SK-N-SH treated with all-trans-retinoic acid at 6 μM for 48 hours (cell line): ENCODE results near the gene PER1.

Experiments
- ARNTL ChIP-seq: fragments of 450-650 bp; formaldehyde crosslinking; IDR thresholded peaks from 2 replicates; pipeline ENCODE4 v1.5.0; 2020; ENCODE audit warnings: low read depth, mild to moderate bottlenecking, moderate library complexity, borderline replicate concordance
- CSDC2 ChIP-seq: fragments of 250-450 bp; sonication (Bioruptor Pico); IDR thresholded peaks from 2 replicates; pipeline ENCODE4 v1.5.0; 2020; ENCODE audit warnings: mild to moderate bottlenecking, moderate library complexity
- RARB ChIP-seq: fragments of 250-450 bp; sonication (Bioruptor Pico); IDR thresholded peaks from 2 replicates; pipeline ENCODE4 v1.8.0; 2021; ENCODE audit warnings: mild to moderate bottlenecking, moderate library complexity
- TOX ChIP-seq: fragments of 250-450 bp; sonication (Bioruptor Pico); IDR thresholded peaks from 2 replicates; pipeline ENCODE4 v1.8.0; 2021; ENCODE audit warnings: mild to moderate bottlenecking, moderate library complexity, borderline replicate concordance
- ZC3H10 ChIP-seq: fragments of 250-450 bp; sonication (Bioruptor Pico); IDR thresholded peaks from 2 replicates; pipeline ENCODE4 v1.5.1; 2021; ENCODE audit warnings: mild to moderate bottlenecking, moderate library complexity
- ZFP30 ChIP-seq: fragments of 450-650 bp; formaldehyde crosslinking; IDR thresholded peaks from 2 replicates; pipeline ENCODE4 v1.5.0; 2022; ENCODE audit warnings: mild to moderate bottlenecking, moderate library complexity
- ZNF70 ChIP-seq: fragments of 450-650 bp; formaldehyde crosslinking; IDR thresholded peaks from 2 replicates; pipeline ENCODE4 v1.5.0; 2020; ENCODE audit warnings: mild to moderate bottlenecking, moderate library complexity
- TF ChIP-seq, protein P1 (sequence below): fragments of 250-450 bp; sonication (Bioruptor Pico); IDR thresholded peaks from 2 replicates; pipeline ENCODE4 v1.8.0; 2020; ENCODE audit warnings: mild to moderate bottlenecking, moderate library complexity, borderline replicate concordance
- TF ChIP-seq, protein P2 (sequence below): fragments of 250-450 bp; sonication (Bioruptor Pico); IDR thresholded peaks from 2 replicates; pipeline ENCODE4 v1.5.0; 2020; ENCODE audit warnings: mild to moderate bottlenecking, moderate library complexity

DNA sequence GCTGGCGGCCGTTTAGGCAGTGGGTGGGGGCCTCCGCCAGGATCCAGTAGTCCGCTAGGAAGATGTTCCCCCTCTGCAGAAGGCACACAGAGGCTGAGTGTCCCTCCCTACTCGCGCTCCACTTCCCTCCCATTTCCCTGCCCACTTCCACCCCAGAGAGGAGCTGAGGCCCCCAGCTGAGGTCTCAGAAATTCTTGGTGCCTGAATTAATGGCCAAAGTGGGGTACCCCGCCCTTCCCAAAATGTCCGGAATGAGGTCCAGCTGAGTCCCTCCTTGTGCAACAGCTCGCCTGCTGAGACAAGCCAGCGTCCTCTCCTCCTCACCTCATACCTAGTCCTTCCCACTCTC, 41.8 kb downstream of the PER1 start:
- TF ChIP-seq TOX (CRISPR knock-in tag) (no peak), ZFP30 (CRISPR knock-in tag) (no peak), CSDC2 (CRISPR knock-in tag) (no peak), ZC3H10 (no peak), RARB (CRISPR knock-in tag) (no peak), ZNF70 (CRISPR knock-in tag) (no peak), ARNTL (no peak)
- TF ChIP-seq, protein P1, sequence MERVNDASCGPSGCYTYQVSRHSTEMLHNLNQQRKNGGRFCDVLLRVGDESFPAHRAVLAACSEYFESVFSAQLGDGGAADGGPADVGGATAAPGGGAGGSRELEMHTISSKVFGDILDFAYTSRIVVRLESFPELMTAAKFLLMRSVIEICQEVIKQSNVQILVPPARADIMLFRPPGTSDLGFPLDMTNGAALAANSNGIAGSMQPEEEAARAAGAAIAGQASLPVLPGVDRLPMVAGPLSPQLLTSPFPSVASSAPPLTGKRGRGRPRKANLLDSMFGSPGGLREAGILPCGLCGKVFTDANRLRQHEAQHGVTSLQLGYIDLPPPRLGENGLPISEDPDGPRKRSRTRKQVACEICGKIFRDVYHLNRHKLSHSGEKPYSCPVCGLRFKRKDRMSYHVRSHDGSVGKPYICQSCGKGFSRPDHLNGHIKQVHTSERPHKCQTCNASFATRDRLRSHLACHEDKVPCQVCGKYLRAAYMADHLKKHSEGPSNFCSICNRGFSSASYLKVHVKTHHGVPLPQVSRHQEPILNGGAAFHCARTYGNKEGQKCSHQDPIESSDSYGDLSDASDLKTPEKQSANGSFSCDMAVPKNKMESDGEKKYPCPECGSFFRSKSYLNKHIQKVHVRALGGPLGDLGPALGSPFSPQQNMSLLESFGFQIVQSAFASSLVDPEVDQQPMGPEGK (CRISPR knock-in tag), result no peak
- TF ChIP-seq, protein P2, sequence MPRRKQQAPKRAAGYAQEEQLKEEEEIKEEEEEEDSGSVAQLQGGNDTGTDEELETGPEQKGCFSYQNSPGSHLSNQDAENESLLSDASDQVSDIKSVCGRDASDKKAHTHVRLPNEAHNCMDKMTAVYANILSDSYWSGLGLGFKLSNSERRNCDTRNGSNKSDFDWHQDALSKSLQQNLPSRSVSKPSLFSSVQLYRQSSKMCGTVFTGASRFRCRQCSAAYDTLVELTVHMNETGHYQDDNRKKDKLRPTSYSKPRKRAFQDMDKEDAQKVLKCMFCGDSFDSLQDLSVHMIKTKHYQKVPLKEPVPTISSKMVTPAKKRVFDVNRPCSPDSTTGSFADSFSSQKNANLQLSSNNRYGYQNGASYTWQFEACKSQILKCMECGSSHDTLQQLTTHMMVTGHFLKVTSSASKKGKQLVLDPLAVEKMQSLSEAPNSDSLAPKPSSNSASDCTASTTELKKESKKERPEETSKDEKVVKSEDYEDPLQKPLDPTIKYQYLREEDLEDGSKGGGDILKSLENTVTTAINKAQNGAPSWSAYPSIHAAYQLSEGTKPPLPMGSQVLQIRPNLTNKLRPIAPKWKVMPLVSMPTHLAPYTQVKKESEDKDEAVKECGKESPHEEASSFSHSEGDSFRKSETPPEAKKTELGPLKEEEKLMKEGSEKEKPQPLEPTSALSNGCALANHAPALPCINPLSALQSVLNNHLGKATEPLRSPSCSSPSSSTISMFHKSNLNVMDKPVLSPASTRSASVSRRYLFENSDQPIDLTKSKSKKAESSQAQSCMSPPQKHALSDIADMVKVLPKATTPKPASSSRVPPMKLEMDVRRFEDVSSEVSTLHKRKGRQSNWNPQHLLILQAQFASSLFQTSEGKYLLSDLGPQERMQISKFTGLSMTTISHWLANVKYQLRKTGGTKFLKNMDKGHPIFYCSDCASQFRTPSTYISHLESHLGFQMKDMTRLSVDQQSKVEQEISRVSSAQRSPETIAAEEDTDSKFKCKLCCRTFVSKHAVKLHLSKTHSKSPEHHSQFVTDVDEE (CRISPR knock-in tag), result no peak
